Vagina (tissue), 2 donors: ENCODE measurements around the gene PRKCE.

Experiments used
- CTCF ChIP-seq, 3 experiments: fragments of 450-650 bp in 2 of 3; fragments of 200-600 bp in 1 of 3; sonication (generic) in 1 of 3; IDR thresholded peaks; one replicate each; pipeline ENCODE4 v1.5.1; 2017 to 2019; ENCODE audit warnings: antibody characterized with exemption in 3 of 3, mild to moderate bottlenecking in 2 of 3, moderate library complexity in 2 of 3
- POLR2A ChIP-seq, 2 donors: fragments of 450-650 bp; IDR thresholded peaks; one replicate each; pipeline ENCODE4 v1.6.1; 2017; ENCODE audit warnings: antibody characterized with exemption in 2 of 2, mild to moderate bottlenecking in 2 of 2, moderate library complexity in 2 of 2
- POLR2AphosphoS5 ChIP-seq, 2 donors: sonication (generic); formaldehyde crosslinking; IDR thresholded peaks; one replicate each; pipeline ENCODE4 v1.9.0; 2017; ENCODE audit warnings: antibody characterized with exemption in 2 of 2, mild to moderate bottlenecking in 2 of 2, low read depth in 1 of 2; ENCODE audit not compliant: insufficient read depth in 1 of 2

DNA sequence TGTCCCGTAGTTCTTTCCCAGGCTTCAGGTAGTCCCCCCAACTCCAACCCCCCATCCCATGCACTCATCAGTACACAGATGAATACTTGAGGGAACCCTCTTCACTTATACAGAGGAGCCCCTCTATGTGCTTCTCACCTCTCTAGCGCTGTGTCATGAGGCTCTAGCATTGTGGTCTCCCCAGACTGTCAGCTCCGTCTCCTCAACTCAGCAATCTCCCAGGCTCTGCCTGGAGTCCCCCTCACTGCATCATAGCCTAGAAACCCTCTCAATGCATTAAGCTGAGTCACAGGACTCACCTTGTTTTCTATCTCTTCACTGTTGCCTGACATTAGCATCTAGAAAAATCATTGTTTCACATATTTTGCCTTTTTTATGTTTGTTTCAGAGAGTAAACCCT, 20.2 kb upstream of the PRKCE start:
- no peak for TF ChIP-seq CTCF (IDR thresholded peaks at IDR 0.05)
- TF ChIP-seq POLR2AphosphoS5 (IDR thresholded peaks at IDR 0.05; ENCODE audit: insufficient read depth in 1 of 2, low read depth in 1 of 2), result no peak
- TF ChIP-seq POLR2A (IDR thresholded peaks at IDR 0.05), result no peak
